RPMI7951 (cell line): ENCODE measurements around the gene KIFC3. TPM values are rescaled to one million over a fixed set of nuclear protein-coding genes. Genes with fewer than 3 reads are reported as not detected.
A peak's percentile ranks its signal among the peaks of the same experiment; 100 is the strongest.

ENCODE experiments used
- DNase-seq: peaks from one replicate; pipeline ENCODE4 v3.0.0-alpha.2; 2012; ENCODE audit warnings: low read depth
- total RNA-seq: library from RNA; depleted of rRNA; stranded (reverse); fragments of >200 nt; shearing (Covaris generic); gene quantifications from 2 replicates; pipeline ENCODE4 v1.2.3, GENCODE V29; 2014

Gene KIFC3
- total RNA-seq, 1 experiment from 2014 or later, result 49.3 TPM

DNA sequence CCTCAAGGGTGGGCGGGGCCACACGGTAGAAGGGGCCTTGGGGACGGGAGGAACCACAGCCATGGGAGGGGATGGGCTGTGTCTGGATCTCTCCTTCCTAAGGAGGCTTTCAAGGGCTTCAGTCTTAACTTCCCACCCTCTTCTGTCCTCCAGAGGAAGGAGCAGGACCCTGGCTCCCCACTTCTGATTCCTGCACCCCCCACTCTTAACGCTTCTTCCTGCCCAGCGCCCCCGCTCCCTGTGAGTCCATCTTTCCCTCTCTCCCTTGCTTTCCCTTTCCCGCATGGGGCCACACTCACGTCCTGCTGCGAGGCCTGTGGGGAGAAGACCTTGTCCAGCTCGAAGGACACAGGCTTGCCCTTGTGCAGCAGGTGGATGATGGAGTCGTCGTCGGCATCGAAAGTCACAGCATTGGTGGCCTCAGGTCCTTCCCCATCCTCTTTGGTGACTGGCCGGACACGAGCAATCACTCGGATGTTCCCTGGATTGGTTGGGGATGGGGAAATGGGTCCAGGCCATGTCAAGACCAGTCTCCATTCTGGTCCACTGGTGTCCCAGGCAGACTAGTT, 37.0 kb downstream of the KIFC3 start:
- no peak for DNase-seq

DNA sequence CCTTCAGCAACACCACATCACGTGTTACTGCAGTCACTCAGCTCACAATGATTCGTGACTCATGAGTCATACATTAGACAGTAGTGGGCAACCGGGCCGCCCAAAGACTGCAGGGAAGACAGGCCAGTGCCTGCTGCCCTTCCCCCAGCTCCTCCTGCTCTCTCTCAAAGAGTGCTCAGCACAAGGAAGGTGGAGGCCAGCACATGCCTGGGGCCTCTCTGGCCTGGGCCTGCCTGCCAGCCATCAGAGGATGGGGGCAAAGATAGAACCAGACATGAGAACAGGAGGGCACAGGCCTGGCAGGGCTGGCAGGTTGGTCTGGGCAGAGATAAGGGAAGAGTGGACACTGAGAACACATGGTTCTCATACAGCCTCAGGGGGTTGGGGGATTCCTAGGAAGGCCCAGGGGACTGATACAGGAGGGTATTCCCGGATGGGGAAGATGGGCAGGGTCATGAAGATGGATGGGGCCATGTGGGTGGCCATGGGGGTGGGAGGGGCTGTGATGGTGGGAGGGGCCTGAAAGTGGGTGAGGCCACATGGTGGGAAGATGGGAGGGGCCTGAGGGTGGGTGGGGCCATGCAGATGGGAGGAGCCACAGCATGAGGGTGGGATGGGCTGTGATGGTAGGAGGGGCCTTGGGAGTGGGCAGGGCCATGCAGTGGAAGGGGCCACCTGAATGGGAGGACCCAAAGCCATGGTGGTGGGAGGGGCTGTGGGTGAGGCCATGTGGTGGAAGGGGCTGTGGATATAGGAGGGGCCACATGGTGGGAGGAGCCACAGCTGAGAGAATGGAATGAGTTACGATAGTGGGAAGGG, 37.7 kb downstream of the KIFC3 start:
- DNase-seq, result peak; percentile 93

DNA sequence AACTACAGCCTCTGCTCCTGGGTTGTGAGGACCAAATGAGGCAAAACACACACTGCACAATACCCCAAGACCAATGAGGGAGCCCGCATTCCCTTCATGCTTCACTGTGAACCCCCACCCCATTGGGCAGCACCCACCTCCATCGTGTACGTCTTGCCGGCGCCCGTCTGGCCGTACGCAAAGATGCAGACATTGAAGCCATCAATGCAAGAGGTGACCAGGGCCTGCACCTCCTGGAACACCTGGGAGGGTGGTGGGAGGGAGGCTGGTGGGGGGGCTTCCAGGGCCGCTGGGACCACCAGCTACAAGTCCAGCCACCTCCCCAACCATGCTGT, 38.3 kb downstream of the KIFC3 start:
- no peak for DNase-seq

DNA sequence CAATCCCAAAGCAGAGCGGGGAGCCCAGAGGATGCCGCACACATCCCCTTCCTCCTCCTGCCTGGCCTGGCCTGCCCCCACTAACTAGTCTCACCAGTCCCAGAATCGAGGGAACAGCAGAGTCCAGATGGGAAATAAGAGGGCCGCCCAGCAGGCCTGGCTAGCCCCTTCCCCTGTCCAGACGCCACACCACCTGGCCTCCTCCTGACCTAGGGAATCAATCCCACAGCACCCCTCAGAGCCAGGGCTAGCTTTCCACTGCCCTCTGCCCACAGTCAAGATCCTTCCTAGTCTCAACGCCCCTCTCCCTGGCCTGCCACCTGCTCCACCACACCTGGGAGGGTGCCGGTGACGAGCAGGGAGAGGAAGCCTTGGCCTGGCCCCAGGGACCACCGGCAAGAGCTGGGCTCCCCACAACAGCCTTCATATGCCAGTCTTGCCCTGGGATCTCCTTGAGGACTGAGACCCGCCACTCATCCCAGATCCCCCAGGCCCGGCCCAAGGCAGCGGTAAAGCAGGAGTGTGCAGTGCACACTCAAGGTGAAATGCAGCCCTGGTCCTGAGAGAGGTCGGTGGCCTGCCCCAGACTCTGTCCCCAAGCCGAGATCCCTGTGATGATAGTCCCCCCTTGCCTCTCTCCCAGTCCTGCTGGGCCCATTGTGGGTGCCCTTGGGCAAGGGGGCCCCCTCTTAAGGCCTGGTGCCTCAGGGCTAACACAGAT, 38.8 kb downstream of the KIFC3 start:
- no peak for DNase-seq

DNA sequence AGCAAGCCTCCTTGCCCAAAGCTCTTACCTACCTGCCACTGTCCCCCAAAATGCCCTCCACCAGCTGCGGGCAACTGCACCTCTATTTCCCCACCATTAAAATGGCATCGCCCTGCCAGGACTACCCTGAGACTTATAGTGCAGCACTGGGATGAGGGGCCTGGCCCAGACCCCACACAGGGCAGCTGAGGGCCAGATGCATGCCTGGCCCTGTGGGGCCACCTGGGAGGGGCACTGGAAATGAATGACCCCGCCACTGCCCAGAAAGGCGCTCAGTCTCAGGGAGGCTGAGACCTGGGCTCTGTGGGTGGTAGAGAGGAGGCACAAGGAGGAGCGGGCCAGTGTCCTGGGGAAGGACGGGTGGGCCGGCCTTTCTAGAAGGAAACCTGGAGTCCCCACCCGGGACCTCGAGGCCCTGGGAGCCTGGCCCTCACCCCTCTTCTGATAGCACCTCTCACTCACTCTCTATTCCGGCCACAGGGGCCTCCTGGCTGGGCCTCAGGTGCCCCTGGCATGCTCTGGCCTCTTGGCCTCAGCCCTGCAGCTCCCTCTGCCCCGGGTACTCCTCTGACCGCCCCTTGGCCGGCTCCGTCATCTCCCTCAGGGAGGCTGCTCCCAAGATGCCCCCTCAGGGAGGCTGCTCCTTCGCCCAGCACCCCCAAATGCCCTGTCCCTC, 39.8 kb downstream of the KIFC3 start:
- DNase-seq, result no peak

DNA sequence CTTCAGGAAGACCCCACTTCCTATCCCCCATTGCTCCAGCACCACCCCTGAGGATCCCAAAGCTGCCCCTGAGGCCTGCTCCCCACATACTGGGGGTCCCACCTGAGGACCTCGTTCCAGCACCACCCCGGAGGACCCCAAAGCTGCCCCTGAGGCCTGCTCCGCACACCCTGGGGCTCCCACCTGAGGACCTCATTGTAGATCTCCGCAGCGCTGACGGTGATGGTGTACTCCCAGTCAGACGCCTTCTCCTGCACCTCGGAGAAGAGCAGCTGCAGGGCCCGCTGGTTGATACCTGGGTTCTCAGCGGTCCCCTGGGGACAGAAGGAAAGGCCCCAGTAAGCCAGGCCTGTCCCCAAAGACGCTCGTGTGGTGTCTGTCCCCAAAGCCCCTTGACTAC, 40.3 kb downstream of the KIFC3 start:
- DNase-seq, result no peak

DNA sequence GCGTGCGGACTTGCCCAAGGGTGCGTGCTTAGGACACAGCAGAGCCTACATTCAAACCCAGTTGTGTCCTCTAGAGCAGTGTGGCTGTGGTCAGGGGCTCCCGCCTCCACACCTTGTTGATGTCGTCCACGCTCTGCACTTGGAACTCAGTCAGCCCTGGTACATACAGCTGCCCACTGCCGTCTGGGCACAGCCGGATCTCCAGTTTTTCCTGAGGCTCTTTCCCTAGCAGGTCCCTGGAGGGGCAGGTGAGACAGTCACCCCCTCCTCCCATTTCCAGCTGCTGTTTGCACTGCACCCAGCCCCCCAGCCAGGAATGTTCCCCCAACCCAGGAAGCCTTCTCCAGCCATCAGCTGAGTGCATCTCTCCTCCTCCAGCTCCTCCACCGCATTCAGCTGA, 41.0 kb downstream of the KIFC3 start:
- DNase-seq, result no peak

DNA sequence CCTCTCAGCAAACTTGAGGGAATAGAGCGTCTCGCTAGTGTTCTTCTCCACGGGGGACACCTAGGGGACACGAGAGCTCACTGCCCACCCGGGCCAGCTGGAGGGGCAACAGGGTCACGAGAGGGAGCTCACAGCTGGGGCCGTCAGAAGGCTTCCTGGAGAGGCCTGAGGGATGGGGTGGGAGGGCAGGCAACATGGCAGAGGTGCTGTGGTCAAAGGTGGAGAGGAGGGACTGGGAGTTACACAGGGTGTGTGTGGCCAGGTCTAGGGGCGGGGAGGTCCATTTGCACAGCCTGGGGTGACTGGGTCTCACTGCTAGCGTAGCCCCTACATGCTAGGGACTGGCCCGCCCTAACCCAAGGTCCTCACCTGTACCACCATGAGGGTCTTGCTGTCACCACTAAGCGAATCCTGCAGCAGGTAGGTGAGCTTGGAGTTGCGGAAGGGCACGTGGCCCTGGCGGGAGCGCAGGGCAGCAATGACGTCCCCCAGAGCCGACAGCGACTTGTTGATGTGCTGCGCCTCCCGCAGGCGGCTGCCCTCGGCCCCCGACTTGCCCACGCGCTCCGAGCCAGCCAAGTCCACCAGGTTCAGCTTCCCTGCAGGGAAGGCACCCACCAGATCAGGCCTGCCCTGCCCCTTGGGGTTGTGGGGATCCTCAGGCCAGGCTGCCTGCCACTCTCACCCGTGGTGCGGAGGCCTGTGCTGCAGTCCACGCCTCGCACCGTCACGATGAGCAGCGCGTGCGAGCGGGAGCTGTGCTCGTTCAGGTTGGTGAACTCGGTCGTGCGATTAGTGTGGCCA, 41.7 kb downstream of the KIFC3 start:
- no peak for DNase-seq

DNA sequence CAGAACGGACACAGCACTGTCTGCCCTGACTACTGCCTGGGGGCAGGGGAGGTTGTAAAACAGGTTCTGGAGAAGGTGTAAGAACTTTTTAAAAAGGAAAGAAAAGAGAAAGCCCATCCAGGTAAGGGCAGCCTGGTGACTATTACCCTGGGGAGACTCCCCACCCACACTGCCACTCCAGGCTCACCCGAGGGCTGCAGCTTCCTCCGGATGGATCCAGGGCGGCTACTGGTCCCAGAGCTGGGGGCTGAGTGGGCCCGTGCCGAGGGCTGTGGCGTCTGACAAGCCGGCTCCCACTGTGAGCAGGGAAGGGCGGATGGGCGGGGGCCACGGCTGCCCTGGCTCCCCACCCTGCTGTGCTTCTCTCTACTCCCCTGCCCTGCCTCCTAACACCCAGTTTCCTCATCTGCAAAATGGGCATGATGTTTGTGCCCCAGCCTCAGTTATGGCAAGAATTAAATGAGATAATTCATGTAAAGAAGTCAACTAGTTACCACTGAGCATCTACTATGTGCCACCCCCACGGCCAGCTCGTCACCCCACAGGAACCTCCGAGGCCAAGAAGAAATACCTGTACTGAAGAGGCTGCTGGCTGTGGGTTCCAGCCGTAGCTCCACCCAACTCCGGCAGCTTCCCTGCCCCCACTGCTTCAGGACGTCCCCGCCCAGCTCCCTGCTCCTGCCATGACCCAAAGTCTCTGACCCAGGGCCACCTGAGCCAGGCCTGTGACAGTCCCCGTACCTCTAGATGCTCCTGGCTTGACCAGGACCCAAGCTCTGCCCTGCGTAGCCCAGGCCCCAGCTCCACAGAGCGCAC, 42.5 kb downstream of the KIFC3 start:
- no peak for DNase-seq

DNA sequence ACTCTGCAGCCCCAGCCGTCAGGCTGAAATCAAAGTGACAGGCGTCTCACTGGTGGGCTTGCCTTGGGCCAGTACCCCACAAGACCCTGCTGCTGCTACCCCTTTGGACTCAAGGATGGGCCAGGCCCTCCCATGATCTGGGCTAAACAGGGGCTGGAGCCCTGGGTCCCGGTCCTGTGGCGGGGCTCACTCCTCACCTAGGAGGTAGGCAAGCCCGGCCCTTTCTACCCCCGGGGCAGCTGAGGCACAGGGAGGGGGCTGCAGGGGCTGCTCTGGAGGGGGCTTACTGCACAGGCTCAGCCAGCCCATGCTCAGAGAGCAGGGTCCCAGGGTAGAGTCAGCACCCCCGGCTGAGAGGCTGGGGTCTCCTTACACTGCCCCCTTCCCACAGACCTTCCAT, 43.2 kb downstream of the KIFC3 start:
- DNase-seq, result no peak

DNA sequence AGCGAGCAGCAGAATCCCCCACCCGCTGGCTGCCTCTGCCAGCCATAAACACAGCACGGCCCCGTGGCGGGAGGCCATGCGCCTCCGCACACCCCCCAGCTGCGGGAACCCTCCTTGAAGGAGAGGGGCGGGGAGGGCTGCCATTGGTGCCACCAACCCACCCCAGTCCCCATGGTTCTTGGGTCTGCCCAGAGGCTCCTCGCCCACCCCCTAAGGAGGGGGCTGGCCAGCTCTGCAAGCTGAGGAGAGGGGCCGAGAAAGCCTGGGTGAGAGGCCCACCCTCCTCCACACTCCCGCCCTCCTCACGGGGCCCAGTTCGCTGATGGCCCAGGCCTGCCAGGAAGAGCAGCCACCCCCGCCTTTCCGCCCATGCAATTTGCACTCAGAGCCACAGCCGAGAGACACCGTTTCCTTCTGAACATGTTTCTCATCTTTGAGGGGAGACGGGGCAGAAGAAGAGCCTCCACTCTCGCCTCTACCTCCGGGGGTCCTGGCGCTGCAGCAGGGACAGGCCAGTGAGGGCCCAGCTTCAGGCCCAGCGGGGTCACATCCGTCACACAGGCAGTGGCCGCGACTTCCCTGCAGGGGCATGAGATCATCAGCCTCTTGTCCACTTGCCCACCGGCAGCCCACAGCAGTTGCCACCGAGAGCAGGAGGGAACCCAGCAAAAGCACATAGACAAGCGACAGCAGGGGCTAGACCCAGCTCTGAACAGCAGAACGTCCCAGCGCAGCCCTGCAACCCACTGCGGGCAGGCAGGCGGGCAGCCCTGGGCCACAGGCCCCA, 43.8 kb downstream of the KIFC3 start:
- no peak for DNase-seq

DNA sequence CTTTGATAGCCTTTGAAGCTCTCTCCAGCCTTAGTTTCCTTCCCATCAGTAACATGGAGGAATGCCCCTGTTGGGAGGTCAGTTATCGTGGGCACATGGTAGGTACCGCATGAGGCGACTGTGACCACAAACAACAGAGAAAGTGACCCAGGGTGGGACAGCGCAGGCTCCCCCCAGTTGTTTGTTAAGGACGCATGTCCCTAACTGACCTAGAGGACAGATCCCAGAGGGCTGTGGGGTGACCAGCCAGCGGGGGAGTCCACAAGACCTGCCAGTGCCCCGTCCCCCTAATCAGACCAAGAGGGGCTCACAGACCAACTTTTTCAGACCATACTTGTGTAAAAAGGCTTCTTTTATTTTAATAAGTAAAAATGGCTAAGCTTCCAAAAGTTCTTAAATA, 44.4 kb downstream of the KIFC3 start:
- DNase-seq, result no peak

DNA sequence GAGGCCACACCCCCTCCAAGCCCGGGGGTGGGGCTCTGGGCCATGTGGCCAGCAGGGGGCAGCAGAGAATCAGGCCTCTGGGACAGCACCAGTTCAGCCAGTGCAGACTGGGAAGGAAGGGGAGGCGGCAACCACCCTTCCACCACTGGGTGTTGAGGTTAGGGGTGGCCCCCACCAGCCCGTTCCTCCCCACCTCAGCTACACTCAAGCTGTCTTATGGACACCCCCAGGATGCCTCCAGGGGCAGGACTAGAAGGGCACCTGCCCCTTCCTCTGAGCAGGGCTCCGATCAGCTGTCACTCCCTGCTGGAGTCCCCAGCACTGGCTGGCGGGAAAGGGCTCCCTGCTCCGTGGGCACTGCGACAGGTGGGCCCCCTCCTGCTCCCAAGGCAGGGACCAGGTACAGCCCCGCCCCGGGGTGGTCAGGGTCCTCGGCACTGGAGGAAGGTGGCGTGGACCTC, 44.9 kb downstream of the KIFC3 start:
- peak; percentile 70 for DNase-seq

DNA sequence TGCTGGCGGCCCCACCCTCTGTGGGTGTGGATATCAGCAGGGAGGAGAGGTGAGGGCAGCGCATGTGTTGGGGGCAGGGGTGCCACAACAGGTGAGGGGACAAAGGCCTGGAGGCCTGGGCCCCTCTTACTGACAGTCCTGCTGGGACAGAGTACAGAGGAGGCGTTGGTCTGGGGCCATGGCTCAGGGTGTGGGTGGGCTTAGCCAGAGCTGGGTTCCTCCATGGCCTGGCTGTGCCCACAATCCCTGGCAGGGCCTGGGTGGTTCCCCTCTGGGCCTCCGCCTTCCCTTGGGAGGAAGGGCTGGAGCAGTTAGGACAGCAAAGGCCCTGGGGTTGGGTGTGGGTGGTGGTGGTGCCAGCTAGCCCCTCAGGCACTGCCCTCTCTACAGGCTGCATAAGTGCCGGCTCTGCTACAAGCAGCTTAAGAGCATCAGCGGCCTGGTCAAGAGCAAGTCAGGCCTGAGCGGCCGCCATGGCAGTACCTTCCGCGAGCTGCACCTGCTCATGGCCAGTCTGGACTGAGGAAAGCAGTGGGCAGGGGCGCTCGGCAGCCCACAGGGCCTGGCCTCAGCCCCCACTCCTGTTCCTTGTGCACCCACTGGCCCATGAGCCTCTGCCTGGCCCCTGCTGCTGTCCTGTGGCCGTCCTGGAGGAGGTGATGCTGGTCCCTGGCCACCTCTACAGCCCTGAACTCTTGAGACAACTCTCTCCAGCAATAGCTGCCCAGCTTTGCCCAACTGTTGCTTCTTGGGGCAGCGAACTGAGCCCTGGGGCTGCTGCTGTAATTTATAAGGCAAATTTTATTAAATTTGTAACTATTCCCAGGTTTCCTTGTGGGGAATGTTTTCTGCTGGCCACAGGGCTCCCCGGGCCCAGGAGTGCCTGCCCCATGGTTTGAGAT, 45.6 kb downstream of the KIFC3 start:
- DNase-seq, result no peak

DNA sequence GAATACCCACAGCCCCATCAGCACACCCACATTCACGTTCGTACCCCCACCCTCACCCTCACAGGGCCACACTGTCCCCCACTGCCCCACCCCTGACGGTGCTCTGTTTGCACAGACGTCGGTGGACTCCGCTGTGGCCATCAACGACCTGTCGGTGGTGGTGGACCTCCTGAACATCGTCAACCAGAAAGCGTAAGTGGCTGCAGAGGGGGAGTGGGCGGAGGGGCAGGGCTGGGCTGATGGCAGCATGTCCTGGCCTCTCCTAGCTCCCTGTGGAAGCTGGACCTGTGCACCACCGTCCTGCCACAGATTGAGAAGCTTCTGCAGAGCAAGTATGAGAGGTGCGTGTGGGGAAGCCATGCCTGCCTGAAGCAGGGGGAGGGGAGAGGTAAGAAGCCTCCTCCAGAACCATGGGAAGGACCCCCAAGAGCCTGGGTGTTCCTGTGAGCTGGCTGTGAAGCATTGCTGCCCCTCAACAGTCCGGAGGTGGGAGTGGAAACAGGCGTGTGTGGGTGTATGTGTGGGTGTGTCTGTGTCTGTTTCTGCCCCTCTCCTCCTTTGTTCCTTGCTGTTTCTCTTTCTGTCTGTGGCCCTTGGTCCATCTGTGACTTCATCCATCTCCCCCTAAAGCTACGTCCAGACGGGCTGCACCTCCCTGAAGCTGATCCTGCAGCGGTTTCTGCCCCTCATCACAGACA, 46.4 kb downstream of the KIFC3 start:
- no peak for DNase-seq

DNA sequence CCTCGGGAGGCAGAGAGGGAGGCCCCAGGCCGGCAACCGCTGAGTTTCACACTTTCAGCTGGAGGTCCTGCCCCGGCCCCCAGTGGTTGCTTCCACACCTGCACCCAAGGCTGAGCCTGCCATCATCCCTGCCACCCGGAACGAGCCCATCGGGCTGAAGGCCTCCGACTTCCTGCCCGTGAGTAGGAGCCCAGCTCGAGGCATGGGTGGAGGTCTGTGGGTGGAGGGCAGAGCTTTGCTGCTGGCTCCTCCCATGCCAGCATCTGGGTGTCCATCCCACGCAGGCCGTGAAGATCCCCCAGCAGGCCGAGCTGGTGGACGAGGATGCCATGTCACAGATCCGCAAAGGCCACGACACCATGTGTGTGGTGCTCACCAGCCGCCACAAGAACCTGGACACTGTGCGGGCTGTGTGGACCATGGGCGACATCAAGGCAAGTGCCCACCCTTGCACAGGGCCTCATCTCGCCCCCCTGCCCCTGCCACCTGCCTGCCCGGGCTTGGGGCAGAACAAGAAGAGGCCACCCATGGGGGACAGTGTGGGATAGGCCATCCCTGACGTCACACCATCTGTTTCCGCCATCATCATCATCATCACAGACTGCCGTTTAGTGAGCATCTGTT, 47.1 kb downstream of the KIFC3 start:
- no peak for DNase-seq

DNA sequence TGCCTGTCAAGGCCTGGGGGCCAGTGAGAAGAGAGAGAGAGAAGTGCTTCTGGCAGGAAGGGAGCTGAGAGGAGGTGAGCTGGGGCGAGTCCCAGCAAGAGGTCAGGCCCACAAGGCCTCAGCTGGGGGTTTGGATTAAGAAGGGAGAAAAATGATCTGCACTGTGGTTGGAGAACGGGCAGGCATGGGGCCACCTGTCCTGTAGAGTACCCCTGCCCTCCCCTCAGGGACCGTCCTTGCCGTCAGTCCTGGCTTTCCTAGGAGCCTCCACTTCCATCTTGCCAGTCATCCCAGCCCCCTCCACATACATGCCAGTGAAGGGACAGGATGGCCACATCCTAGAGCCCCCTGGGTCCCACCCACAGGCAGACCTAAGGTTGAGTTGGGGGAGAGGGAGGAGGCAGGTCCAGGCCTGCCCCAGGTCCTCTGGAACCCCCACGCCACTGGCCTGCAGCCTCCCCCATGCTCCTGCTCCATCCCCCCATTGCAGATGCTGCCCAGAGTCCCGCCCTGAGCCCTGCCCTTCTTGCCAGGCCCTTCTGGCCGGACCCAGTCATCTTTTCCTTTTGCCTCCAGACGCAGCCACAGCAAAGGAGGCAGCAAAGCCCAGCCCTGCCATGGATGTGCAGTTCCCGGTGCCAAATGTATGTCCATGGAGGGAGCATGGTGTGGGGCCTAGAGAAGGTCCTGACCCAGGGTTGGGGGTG, 47.8 kb downstream of the KIFC3 start:
- no peak for DNase-seq
